ENCODE data around the gene DDX18. TPM values are rescaled to one million over a fixed set of nuclear protein-coding genes. Genes with fewer than 3 reads are reported as not detected.

DDX18 gene
- total and polyA plus RNA-seq, 4 donors = 16.3 to 34.4 (median 23.3) TPM

GRCh38 chr2:117834992-117835391 lies 20.5 kb downstream of the DDX18 start:
- 95% methylated on average over 3 of the region's 3 CpGs for WGBS
- no peaks in the 10 kb centered on the region for H3K27me3 ChIP-seq (ENCODE audit: control insufficient read depth in 4 of 4, insufficient read depth in 4 of 4, low read length in 3 of 4)
- H3K27ac ChIP-seq (ENCODE audit: low read depth in 1 of 2, low read length in 2 of 2) = no peak overlapping the region
- no peaks in the 10 kb centered on the region for H3K9me3 ChIP-seq (ENCODE audit: control insufficient read depth in 4 of 4, low read length in 3 of 4)
- no peak overlapping the region for H3K9ac ChIP-seq (ENCODE audit: low read depth in 1 of 2, low read length in 2 of 2)
- TF ChIP-seq SP1 (IDR thresholded peaks at IDR 0.05) = no peak
- TF ChIP-seq HNF4A (conservative IDR thresholded peaks at IDR 0.05) = no peak
- no peak for TF ChIP-seq NR2F2 (IDR thresholded peaks at IDR 0.05)
- TF ChIP-seq ATF3 (IDR thresholded peaks at IDR 0.05) = no peak
- TF ChIP-seq GABPA (IDR thresholded peaks at IDR 0.05 in 1 of 2, conservative IDR thresholded peaks at IDR 0.05 in 1 of 2) = no peak
- no peak for TF ChIP-seq TAF1 (conservative IDR thresholded peaks at IDR 0.05)
- no peak for TF ChIP-seq RAD21 (IDR thresholded peaks at IDR 0.05)
- no peak for TF ChIP-seq HNF4G (IDR thresholded peaks at IDR 0.05)
- no peak for TF ChIP-seq CTCF (IDR thresholded peaks at IDR 0.05; ENCODE audit: low read depth, low read length, missing input control)
- no peak for TF ChIP-seq MAX (IDR thresholded peaks at IDR 0.05)
- TF ChIP-seq REST (IDR thresholded peaks at IDR 0.05) = no peak
- no peak for TF ChIP-seq EGR1 (IDR thresholded peaks at IDR 0.05; ENCODE audit: low read depth in 2 of 2)
- TF ChIP-seq JUND (IDR thresholded peaks at IDR 0.05) = no peak
- no peak for TF ChIP-seq ZBTB33 (IDR thresholded peaks at IDR 0.05)
- no peak for TF ChIP-seq RXRA (IDR thresholded peaks at IDR 0.05)
- no peak for TF ChIP-seq YY1 (IDR thresholded peaks at IDR 0.05)
- TF ChIP-seq FOXA2 (IDR thresholded peaks at IDR 0.05) = no peak
- no peak for TF ChIP-seq FOXA1 (IDR thresholded peaks at IDR 0.05)
- peaks cover 5 to 20% (median 11%) of the 10 kb centered on the region in 4 donors for H3K36me3 ChIP-seq (ENCODE audit: control insufficient read depth in 4 of 4, insufficient read depth in 3 of 4, low read depth in 1 of 4, low read length in 3 of 4)
- H3K4me1 ChIP-seq (ENCODE audit: control insufficient read depth in 4 of 4, insufficient read depth in 4 of 4, low read length in 3 of 4) = peaks cover 0 to 11% (median 4%) of the 10 kb centered on the region in 4 donors
- no peak for DNase-seq (ENCODE audit: low spot score)
- no peak overlapping the region for H3K4me3 ChIP-seq (ENCODE audit: low read depth in 1 of 3, low read length in 3 of 3)
